Measurements from ENCODE around the gene DNER. TPM values are rescaled to one million over a fixed set of nuclear protein-coding genes. Genes with fewer than 3 reads are reported as not detected.

Gene DNER
- polyA plus RNA-seq, 1 of the 3 experiments (the other 2 are of a cell fraction) = 1.4 TPM

DNA sequence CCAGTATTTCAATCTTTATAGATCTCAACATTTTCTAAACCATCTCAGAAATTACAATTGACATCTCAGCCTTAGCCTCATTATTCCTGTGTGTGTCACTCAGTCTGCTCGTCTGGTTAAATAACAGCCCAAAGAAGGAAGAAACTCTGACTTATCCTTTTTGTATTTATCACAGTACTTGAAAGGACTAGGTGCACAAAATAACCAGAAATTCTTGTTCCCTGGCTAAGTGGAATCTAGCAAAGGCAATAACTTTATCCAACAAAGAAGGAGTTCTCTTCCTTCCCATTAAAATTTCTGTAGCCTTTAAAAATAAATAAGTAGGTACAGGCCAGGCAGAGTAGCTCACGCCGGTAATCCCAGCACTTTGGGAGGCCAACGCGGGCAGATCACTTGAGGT, 303.4 kb downstream of the DNER start:
- H3K9me3 ChIP-seq = no peaks in the 10 kb centered on the region
- H3K27ac ChIP-seq (ENCODE audit: low read depth in 2 of 2, low read length in 1 of 2) = no peak overlapping the region
- H3F3A ChIP-seq (replicated peaks; ENCODE audit: insufficient read depth) = no peaks in the 10 kb centered on the region
- H2AFZ ChIP-seq (ENCODE audit: low read depth) = 0 out of 2 replicates have a peak overlapping the region, but pooled peaks have one; percentile 11
- H4K20me1 ChIP-seq (ENCODE audit: insufficient read depth) = no peaks in the 10 kb centered on the region
- no peak overlapping the region for H3K9ac ChIP-seq
- no peaks in the 10 kb centered on the region for H3K36me3 ChIP-seq (replicated peaks in 1 of 2; ENCODE audit: control insufficient read depth in 1 of 2, insufficient read depth in 2 of 2, low read length in 1 of 2)
- POLR2A ChIA-PET = no interaction called here
- no peaks in the 10 kb centered on the region; a peak in 1 of 4 replicates for H3K4me1 ChIP-seq (ENCODE audit: control insufficient read depth in 1 of 2, insufficient read depth in 2 of 2, low read depth in 1 of 2, low read length in 1 of 2)
- no peak for TF ChIP-seq TEAD4 (IDR thresholded peaks at IDR 0.05; ENCODE audit: borderline replicate concordance, insufficient read depth)
- no peak for TF ChIP-seq MXI1 (IDR thresholded peaks at IDR 0.05; ENCODE audit: low read depth, low read length)
- TF ChIP-seq ELF1 (IDR thresholded peaks at IDR 0.05) = no peak
- no peak for TF ChIP-seq EZH2phosphoT487 (IDR thresholded peaks at IDR 0.05; ENCODE audit: borderline replicate concordance, low read depth)
- no peak for TF ChIP-seq GABPA (IDR thresholded peaks at IDR 0.05; ENCODE audit: low read depth)
- TF ChIP-seq, protein P1, sequence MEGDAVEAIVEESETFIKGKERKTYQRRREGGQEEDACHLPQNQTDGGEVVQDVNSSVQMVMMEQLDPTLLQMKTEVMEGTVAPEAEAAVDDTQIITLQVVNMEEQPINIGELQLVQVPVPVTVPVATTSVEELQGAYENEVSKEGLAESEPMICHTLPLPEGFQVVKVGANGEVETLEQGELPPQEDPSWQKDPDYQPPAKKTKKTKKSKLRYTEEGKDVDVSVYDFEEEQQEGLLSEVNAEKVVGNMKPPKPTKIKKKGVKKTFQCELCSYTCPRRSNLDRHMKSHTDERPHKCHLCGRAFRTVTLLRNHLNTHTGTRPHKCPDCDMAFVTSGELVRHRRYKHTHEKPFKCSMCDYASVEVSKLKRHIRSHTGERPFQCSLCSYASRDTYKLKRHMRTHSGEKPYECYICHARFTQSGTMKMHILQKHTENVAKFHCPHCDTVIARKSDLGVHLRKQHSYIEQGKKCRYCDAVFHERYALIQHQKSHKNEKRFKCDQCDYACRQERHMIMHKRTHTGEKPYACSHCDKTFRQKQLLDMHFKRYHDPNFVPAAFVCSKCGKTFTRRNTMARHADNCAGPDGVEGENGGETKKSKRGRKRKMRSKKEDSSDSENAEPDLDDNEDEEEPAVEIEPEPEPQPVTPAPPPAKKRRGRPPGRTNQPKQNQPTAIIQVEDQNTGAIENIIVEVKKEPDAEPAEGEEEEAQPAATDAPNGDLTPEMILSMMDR (IDR thresholded peaks at IDR 0.05) = no peak
- TF ChIP-seq USF2 (IDR thresholded peaks at IDR 0.05; ENCODE audit: borderline replicate concordance, low read depth, low read length) = no peak
- TF ChIP-seq NRF1 (IDR thresholded peaks at IDR 0.05; ENCODE audit: low read depth, low read length) = no peak
- TF ChIP-seq, protein P2, sequence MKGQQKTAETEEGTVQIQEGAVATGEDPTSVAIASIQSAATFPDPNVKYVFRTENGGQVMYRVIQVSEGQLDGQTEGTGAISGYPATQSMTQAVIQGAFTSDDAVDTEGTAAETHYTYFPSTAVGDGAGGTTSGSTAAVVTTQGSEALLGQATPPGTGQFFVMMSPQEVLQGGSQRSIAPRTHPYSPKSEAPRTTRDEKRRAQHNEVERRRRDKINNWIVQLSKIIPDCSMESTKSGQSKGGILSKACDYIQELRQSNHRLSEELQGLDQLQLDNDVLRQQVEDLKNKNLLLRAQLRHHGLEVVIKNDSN (IDR thresholded peaks at IDR 0.05; ENCODE audit: borderline replicate concordance, low read depth) = no peak
- TF ChIP-seq JUND (IDR thresholded peaks at IDR 0.05) = no peak
- CTCF ChIA-PET = no interaction called here
- H3K79me2 ChIP-seq (ENCODE audit: insufficient read depth) = no peaks in the 10 kb centered on the region
- no peak for DNase-seq
- no peak overlapping the region for H3K4me2 ChIP-seq
- no peaks in the 10 kb centered on the region for H3K9me2 ChIP-seq
- WGBS (ENCODE audit: low lambda C conversion rate) = 80% methylated on average over 5 of the region's 5 CpGs
- H3K27me3 ChIP-seq (ENCODE audit: insufficient read depth) = no peaks in the 10 kb centered on the region
- no peak overlapping the region for H3K4me3 ChIP-seq (ENCODE audit: low read depth in 2 of 2, low read length in 1 of 2)

GRCh38 chr2:229410264-229410663, 304.1 kb downstream of the DNER start:
- no peak overlapping the region for H3K9ac ChIP-seq
- no peak overlapping the region for H3K4me3 ChIP-seq (ENCODE audit: low read depth in 2 of 2, low read length in 1 of 2)
- H4K20me1 ChIP-seq (ENCODE audit: insufficient read depth) = no peaks in the 10 kb centered on the region
- 63% methylated on average over 6 of the region's 6 CpGs for WGBS (ENCODE audit: low lambda C conversion rate)
- TF ChIP-seq RAD21 (IDR thresholded peaks at IDR 0.05; ENCODE audit: low read length) (no peak), TCF12 (IDR thresholded peaks at IDR 0.05) (no peak), MAX (IDR thresholded peaks at IDR 0.05; ENCODE audit: low read depth) (no peak), SMC3 (IDR thresholded peaks at IDR 0.05; ENCODE audit: low read depth, low read length) (no peak), JUND (IDR thresholded peaks at IDR 0.05) (no peak), FOXM1 (IDR thresholded peaks at IDR 0.05; ENCODE audit: low read depth) (no peak), RCOR1 (IDR thresholded peaks at IDR 0.05; ENCODE audit: low read length) (no peak), CHD2 (IDR thresholded peaks at IDR 0.05; ENCODE audit: low read length, partially characterized antibody) (no peak), NRF1 (IDR thresholded peaks at IDR 0.05; ENCODE audit: low read depth, low read length) (no peak)
- TF ChIP-seq, protein P2 (IDR thresholded peaks at IDR 0.05; ENCODE audit: borderline replicate concordance, low read depth) = no peak
- H3K27ac ChIP-seq (ENCODE audit: low read depth in 2 of 2, low read length in 1 of 2) = no peak overlapping the region
- no peaks in the 10 kb centered on the region for H3K36me3 ChIP-seq (replicated peaks in 1 of 2; ENCODE audit: control insufficient read depth in 1 of 2, insufficient read depth in 2 of 2, low read length in 1 of 2)
- no peak overlapping the region for H2AFZ ChIP-seq (ENCODE audit: low read depth)
- no peaks in the 10 kb centered on the region; a peak in 1 of 4 replicates for H3K4me1 ChIP-seq (ENCODE audit: control insufficient read depth in 1 of 2, insufficient read depth in 2 of 2, low read depth in 1 of 2, low read length in 1 of 2)
- no peaks in the 10 kb centered on the region for H3K9me2 ChIP-seq
- no peak for DNase-seq
- CTCF ChIA-PET = interaction anchor here (0.6 kb wide), 1 partner anchor 35 kb away, joined by 3 read pairs; no protein-coding TSS in a partner anchor
- no peaks in the 10 kb centered on the region for H3K27me3 ChIP-seq (ENCODE audit: insufficient read depth)
- H3K4me2 ChIP-seq = no peak overlapping the region
- no peaks in the 10 kb centered on the region for H3K9me3 ChIP-seq
- no peaks in the 10 kb centered on the region for H3F3A ChIP-seq (replicated peaks; ENCODE audit: insufficient read depth)
- no peaks in the 10 kb centered on the region for H3K79me2 ChIP-seq (ENCODE audit: insufficient read depth)
- POLR2A ChIA-PET = no interaction called here
